H1 (cell line): ENCODE measurements around the gene ALPG. TPM values are rescaled to one million over a fixed set of nuclear protein-coding genes. Genes with fewer than 3 reads are reported as not detected.

ENCODE experiments used
- TAF7 ChIP-seq: optimal IDR thresholded peaks from 2 replicates; pipeline ENCODE3; 2011; ENCODE audit warnings: low read depth, mild to moderate bottlenecking, inconsistent platforms, low read length, moderate library complexity, borderline replicate concordance
- polyA plus RNA-seq, 7 experiments: library from polyadenylated mRNA; depleted of rRNA in 3 of 7; stranded (reverse) in 5 of 7; unstranded in 2 of 7; fragments of >200 nt in 5 of 7; fragments of 200-250 nt in 2 of 7; gene quantifications; 1 replicate in 5 of 7; 2 replicates in 1 of 7; 4 replicates in 1 of 7; pipeline versions ENCODE4 v1.2.1 to v1.2.3, GENCODE V29; 2011 to 2013; ENCODE audit warnings: missing spikeins in 2 of 7, mixed read lengths in 2 of 7
- total RNA-seq: library from RNA; stranded (reverse); fragmentation: NEBNext Ultra II Directional; extraction: Animal tissue kit (Norgen Biotek cat#: 25700); gene quantifications from 2 replicates; pipeline ENCODE4 v1.2.1, GENCODE V29; 2021

Gene ALPG
- total and polyA plus RNA-seq, 2 of the 8 experiments (the other 6 are each of a cell fraction or from before 2014, with no cell fraction given): 0.56 to 2.1 TPM

DNA sequence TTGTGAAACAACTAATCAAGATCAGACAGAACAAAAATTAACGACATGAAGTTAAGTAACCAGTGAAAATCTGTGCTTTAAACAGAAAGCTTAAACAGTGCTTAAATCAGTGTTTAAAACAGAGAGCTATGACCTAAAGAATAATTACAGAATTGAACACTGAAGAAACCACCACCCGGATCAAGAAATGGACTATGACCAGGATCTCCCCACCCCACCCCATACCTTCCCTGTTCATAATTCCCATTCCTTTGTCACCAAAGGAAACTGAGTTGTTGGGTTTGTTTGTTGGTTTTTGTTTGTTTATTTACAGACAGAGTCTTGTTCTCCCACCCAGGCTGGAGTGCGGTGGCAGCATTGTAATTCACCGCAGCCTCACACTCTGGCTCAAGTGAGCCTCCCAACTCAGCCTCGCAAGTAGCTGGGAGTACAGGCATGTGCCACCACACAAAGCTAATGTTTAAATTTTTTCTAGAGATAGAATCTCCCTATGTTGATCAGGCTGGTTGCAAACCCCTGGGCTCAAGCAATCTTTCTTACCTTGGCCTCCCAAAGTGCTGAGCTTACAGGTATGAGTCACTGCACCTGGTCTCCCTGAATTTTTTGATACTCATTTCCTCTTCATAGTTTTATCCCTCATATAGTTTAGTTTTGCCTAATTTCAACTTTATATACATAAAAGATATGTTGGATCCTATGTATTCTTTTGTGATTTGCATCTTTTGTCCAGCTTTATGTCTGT lies 8.2 kb upstream of the ALPG start (continued):
- TF ChIP-seq TAF7: no peak
